ACHN (cell line): ENCODE measurements around the gene TLR2.

Experiments
- DNase-seq: peaks from one replicate; pipeline ENCODE4 v3.0.0-alpha.2; 2015
- in situ Hi-C: cut with HindIII; loops from 2 replicates; pipeline ENCODE4 v1.10.0; 2017; ENCODE audit warnings: low sequenced_read_pairs, low pct_ligation_motif_present, low pct_unique_long_range_greater_than_20kb

Gene TLR2, protein sequence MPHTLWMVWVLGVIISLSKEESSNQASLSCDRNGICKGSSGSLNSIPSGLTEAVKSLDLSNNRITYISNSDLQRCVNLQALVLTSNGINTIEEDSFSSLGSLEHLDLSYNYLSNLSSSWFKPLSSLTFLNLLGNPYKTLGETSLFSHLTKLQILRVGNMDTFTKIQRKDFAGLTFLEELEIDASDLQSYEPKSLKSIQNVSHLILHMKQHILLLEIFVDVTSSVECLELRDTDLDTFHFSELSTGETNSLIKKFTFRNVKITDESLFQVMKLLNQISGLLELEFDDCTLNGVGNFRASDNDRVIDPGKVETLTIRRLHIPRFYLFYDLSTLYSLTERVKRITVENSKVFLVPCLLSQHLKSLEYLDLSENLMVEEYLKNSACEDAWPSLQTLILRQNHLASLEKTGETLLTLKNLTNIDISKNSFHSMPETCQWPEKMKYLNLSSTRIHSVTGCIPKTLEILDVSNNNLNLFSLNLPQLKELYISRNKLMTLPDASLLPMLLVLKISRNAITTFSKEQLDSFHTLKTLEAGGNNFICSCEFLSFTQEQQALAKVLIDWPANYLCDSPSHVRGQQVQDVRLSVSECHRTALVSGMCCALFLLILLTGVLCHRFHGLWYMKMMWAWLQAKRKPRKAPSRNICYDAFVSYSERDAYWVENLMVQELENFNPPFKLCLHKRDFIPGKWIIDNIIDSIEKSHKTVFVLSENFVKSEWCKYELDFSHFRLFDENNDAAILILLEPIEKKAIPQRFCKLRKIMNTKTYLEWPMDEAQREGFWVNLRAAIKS

GRCh38 chr4:153684182-153684970, at the start of gene TLR2:
TLR2 (plus strand) TSS chr4:153684280; CDS start chr4:153702908, 18,628 bp downstream.
- in situ Hi-C loops = no loop called here
- peak; percentile 39 for DNase-seq

DNA sequence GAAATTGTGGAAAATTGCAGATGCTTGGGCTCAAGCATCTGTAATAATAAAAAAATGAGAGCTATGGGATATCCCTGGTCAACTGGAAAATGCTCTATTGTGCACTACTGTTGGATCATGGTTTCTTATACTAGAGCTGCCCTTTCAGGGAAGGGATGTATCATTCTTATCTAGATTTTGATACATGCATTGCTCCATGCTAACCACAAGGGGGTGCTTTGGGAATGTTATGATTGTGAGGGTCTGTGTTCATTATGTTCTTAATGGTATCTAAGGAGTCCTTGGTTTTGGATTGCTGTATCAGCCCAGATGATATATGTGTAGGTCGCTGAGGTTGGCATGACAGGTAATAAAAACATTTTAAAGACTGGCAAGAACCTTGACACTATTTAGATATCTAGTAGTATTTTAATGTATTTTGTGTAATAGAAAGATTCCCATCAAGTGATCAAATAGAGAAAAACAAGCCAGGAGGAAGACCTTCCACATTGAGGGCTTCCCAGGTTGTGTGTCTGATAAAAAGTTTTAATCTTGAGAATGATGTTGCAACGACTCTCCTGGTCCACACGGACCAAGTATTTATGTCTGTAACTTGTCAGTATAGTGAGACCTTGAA, 49.2 kb upstream of the TLR2 start:
- in situ Hi-C loops = no loop called here
- peak; percentile 31 for DNase-seq

GRCh38 chr4:153635846-153636245, 48.2 kb upstream of the TLR2 start:
- in situ Hi-C loops = no loop called here
- DNase-seq = no peak

DNA sequence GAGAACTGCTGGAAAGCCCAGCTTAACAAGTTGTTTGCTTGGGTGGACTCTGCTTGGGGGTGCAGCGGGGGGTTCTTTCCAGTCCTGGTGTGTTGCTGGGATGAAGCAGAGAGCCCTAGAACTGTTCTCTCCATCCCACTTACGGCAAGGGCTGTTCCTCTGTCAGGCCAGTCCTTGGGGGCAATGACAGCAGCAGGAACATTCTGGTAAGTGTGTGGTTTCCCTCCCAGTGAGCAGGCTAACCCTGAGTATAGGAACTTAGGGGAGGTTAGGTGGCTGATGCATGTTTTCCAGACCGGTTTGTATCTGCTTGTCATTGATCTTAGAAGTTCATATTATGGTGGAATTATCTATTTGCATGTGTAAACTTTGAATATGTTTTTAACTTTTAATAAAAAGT, 46.9 kb upstream of the TLR2 start:
- in situ Hi-C loops = no loop called here
- DNase-seq = no peak

DNA sequence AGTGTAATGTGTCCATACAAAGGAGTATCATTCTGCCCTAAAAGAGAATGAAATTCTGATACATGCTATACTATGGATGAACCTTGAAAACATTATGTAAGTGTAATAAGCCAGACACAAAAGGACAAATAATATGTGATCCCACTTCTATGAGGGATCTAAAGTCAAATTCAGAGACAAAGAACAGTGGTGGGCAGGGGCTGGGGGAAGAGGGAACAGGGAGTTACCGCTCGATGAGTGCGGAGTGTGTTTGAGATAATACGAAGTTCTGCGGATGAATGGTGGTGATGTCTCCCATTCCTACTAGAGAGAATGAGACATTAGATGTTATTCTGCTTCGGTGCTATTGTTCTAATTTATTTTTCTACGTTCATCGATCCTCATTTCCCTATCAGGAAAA, 46.1 kb upstream of the TLR2 start:
- in situ Hi-C loops = no loop called here
- DNase-seq = no peak

DNA sequence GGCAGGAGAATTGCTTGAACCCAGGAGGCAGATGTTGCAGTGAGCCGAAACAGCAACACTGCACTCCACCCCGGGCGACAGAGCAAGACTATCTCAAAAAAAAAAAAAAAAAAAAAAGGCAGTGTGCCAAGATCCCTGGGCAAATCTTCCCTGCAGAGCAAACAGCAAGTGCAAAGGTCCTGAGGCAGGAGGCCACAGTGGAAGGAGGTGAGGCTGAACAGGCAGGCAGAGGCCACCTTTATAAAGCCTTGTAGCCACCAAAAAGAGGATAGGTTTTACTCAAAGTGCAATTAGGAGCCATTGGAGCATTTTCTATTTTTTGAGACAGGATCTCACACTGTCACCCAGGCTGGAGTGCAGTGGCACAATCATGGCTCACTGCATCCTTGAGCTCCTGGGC, 45.1 kb upstream of the TLR2 start:
- in situ Hi-C loops = no loop called here
- DNase-seq = no peak

DNA sequence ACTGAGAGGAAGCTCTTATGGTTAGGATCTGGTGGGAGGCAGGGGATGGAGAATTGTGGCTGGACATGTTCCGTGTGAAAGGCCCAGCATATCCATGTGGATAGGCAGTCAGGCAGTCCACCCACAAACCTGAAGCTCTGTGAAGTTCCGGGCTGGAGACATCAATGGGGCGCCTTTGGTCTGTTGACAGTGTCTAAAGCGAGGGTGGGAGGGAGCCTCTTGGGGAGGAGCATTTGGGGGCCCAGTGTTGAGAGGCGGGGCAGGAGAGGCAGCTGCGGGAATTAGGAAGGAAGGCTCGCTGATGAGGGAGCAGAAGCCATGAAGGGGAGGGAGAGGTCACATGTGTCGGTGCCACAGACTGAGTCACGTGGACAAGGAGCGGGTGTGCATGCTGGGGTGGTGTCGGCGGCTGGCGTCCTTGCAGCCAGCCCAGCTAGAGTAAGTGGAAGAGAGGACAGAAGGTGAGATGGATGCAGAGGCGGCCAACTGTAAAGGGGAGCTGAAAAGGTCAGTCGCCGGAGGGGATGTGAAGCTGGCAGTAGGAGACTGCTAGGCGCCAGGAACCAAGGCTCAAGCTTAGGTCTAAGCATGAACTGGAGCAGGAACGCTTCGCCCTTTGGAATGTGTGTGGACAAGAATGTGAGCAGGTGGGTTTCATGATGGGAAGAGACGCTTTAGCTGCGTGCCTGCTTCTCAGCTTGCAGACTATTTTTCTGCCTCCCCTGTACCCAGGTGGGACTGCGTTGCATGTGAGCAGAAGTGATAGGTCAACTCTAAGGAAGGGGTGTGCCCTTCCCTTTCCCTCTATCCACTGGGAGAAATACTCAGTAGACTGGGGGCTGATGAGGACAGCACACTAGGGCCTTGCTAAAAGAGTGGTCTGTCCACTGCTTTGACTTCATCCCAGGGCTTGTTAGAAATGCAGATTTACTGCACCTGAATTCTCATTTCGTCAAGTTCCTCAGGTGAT, 44.0 kb upstream of the TLR2 start:
- DNase-seq = no peak
- in situ Hi-C loops = no loop called here

GRCh38 chr4:153641532-153641931, 42.5 kb upstream of the TLR2 start:
- in situ Hi-C loops = no loop called here
- no peak for DNase-seq

DNA sequence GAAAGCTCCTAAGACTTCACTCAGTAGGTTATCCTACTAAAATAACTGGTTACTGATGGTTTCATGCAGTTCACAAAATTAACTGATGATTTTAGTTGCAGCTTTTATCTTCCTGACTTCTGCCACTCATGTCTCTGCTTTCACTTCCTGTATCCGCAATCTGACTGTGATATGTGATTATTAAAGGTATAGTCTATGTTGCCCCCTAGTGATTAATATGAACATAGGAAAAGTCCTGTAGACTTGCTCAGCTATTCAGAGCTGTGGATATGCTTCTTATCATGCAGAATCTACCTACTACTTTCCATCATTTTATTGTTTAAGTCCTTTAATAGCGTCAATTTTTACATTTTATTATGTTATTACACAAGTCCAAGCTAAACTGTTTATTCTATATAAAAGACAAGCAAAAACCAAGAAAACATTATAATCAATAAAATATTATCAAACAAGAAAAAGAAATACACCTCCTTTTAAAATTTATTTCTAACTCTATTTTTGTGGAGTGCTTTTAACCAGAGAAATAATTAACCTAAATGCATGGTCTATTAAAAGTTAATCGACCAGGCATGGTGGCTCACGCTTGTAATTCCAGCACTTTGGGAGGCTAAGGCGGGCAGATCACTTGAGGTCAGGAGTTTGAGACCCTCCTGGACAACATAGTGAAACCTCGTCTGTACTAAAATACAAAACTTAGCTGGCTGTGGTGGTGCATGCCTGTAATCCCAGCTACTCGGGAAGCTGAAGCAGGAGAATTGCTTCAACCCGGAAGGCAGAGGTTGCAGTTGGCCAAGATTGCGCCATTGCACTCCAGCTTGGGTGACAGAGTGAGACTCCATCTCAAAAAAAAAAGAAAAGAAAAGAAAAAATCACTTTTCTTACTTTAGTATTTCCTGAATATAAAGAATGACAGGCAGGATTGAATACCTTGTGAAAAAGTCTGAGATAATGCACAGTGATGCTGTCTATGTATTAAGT, 40.4 kb upstream of the TLR2 start:
- DNase-seq = peak; percentile 66

DNA sequence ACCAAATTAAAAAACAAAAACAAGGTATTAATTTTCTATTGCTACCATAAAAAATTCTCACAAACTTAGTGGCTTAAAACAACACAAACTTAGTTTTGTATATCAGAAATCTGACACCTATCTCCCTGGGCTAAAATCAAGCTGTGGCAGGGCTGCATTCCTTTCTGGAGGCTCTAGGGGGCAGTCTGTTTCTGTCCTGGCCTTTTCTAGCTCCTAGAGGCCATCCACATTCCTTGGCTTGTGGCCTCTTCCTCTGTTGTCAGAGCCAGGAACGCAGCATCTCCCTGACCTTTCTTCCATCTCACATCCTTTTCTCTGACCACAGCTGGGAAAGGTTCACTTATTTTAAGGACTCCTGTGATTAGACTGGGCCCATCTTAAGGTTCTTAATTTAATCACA, 38.9 kb upstream of the TLR2 start:
- no peak for DNase-seq
- in situ Hi-C loops = no loop called here

More for the DNA sequence above, 40.4 kb upstream of the TLR2 start:
- in situ Hi-C loops = no loop called here

GRCh38 chr4:153646261-153646660, 37.8 kb upstream of the TLR2 start:
- in situ Hi-C loops = no loop called here
- DNase-seq = no peak

- in situ Hi-C loops = no loop called here
- DNase-seq = no peak
Observed at GRCh38 chr4:153646978-153647377, 37.1 kb upstream of the TLR2 start.

- in situ Hi-C loops = no loop called here
- no peak for DNase-seq
Observed at GRCh38 chr4:153647975-153648374, 36.1 kb upstream of the TLR2 start.

- peak; percentile 22 for DNase-seq
- in situ Hi-C loops = no loop called here
Observed at GRCh38 chr4:153649572-153649991, 34.5 kb upstream of the TLR2 start.

GRCh38 chr4:153651116-153651515, 33.0 kb upstream of the TLR2 start:
- in situ Hi-C loops = no loop called here
- DNase-seq = no peak

DNA sequence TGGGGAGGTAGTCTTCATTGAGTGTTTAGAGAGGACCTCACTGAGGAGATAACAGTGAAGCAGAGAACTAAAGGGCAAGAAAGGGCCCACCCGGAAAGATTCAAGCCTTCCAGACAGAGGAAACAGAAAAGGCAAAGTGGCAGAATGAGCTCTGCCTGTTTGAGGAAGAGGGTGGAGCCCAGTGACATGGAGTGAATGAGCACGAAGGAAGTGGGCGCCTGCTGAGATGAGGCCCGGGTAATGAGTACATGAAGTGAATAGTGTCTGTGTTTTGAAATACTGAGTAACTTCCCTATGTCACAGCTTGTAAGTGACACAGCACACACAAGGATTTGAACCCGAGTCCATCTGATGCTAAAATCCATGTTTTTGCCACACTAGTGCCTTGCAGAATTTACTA, 32.5 kb upstream of the TLR2 start:
- no peak for DNase-seq
- in situ Hi-C loops = no loop called here
